Transverse colon (tissue), 4 donors: ENCODE measurements around the gene SLC17A9. TPM values are rescaled to one million over a fixed set of nuclear protein-coding genes. Genes with fewer than 3 reads are reported as not detected.

Source experiments
- DNase-seq: peaks from one replicate; pipeline ENCODE4 v3.0.0-alpha.2; 2019
- H3K27ac ChIP-seq, 4 donors: fragments of 200-600 bp; sonication (generic); 2 replicates each; pipeline ENCODE4 v1.5.1; 2016 to 2018; ENCODE audit warnings: inconsistent platforms in 4 of 4
- H3K27me3 ChIP-seq: fragments of 200-600 bp; sonication (generic); 2 replicates; pipeline ENCODE4 v1.5.1; 2017; ENCODE audit warnings: inconsistent platforms
- H3K36me3 ChIP-seq, 4 donors: fragments of 200-600 bp; sonication (generic); 2 replicates each; pipeline ENCODE4 v1.5.1; 2017 to 2019; ENCODE audit warnings: inconsistent platforms in 4 of 4
- H3K4me1 ChIP-seq, 4 donors: fragments of 200-600 bp; sonication (generic); 2 replicates each; pipeline ENCODE4 v1.5.1; 2017 to 2020; ENCODE audit warnings: inconsistent platforms in 4 of 4
- H3K4me3 ChIP-seq, 4 donors: fragments of 200-600 bp; sonication (generic); 1 replicate in 1 of 4; 2 replicates in 3 of 4; pipeline versions ENCODE4 v1.5.1 to v1.6.1; 2017 to 2019; ENCODE audit warnings: inconsistent platforms in 4 of 4
- H3K9me3 ChIP-seq, 2 donors: fragments of 200-600 bp; sonication (generic); 2 replicates each; pipeline ENCODE4 v1.5.1; 2017 to 2019; ENCODE audit warnings: inconsistent platforms in 2 of 2
- EP300 ChIP-seq: sonication (generic); formaldehyde crosslinking; IDR thresholded peaks from one replicate; pipeline ENCODE4 v1.6.1; 2017; ENCODE audit warnings: antibody characterized with exemption, low read depth
- POLR2A ChIP-seq: fragments of 450-650 bp; IDR thresholded peaks from one replicate; pipeline ENCODE4 v1.6.1; 2016; ENCODE audit warnings: antibody characterized with exemption, mild to moderate bottlenecking, moderate library complexity
- POLR2AphosphoS5 ChIP-seq, 3 donors: sonication (generic); formaldehyde crosslinking; IDR thresholded peaks; one replicate each; pipeline ENCODE4 v1.6.1; 2016; ENCODE audit warnings: antibody characterized with exemption in 3 of 3
- WGBS, 2 donors: methylation state at CpG; one replicate each; pipeline ENCODE4 v1.1.5; 2018; ENCODE audit warnings: low coverage in 1 of 2; 5-methylcytosine and 5-hydroxymethylcytosine counted together
- in situ Hi-C, 4 donors: fragments of 200-750 bp; cut with MboI; loops; one replicate each; pipeline versions ENCODE4 v1.15.0 to v1.15.1; 2017; ENCODE audit warnings: low sequenced_read_pairs in 3 of 4, low pct_ligation_motif_present in 1 of 4, low pct_unique_long_range_greater_than_20kb in 1 of 4
- intact Hi-C: fragments of 100-400 bp; cut with DNase I; formaldehyde crosslinking; loops from one replicate; pipeline ENCODE4 v1.15.1; 2023; ENCODE audit warnings: low total_unique reads
- total RNA-seq, 4 donors: library from RNA; depleted of rRNA; stranded (reverse); fragments of >200 nt; gene quantifications; one replicate each; pipeline ENCODE4 v1.1.0, GENCODE V29; 2016
- TF ChIP-seq, protein P1 (sequence below), 5 experiments: fragments of 200-600 bp in 3 of 5; fragments of 450-650 bp in 2 of 5; sonication (generic) in 3 of 5; IDR thresholded peaks; 1 replicate in 2 of 5; 2 replicates in 3 of 5; pipeline ENCODE4 v1.5.1; 2016 to 2017; ENCODE audit warnings: antibody characterized with exemption in 5 of 5, inconsistent platforms in 3 of 5, mild to moderate bottlenecking in 2 of 5, moderate library complexity in 1 of 5

Gene SLC17A9
- total RNA-seq, 4 donors from 2014 or later: 2.8 to 32.9 (median 4.6) TPM

DNA sequence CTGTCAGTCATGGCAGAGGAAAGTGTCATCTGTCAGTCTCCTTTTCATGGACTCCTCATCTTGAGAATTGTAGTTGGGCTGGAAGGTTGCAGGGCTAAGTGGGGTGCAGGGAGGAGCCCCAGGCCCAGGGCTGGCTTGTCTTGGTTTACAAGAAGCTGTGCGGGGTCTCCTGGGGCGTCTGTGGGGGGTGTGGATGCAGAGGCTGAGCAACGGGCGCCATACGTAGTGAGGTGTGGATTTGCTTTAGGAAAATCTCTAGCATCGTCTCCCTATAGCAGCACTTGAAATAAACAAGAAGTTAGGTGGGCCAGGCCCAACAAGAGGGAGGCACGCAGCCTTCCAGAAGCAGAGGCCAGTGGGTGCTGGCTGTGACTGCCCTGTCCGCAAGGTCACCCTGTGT, 1.8 kb upstream of the SLC17A9 start:
- no peak overlapping the region for H3K27ac ChIP-seq
- H3K4me1 ChIP-seq: peaks cover 22 to 41% (median 38%) of the 10 kb centered on the region in 4 donors
- no peak overlapping the region for H3K4me3 ChIP-seq
- in situ Hi-C loops (no loop called here), intact Hi-C loops (no loop called here)
- peaks cover 0 to 10% (median 5%) of the 10 kb centered on the region in 4 donors for H3K36me3 ChIP-seq
- no peak for TF ChIP-seq POLR2A
- TF ChIP-seq, protein P1, sequence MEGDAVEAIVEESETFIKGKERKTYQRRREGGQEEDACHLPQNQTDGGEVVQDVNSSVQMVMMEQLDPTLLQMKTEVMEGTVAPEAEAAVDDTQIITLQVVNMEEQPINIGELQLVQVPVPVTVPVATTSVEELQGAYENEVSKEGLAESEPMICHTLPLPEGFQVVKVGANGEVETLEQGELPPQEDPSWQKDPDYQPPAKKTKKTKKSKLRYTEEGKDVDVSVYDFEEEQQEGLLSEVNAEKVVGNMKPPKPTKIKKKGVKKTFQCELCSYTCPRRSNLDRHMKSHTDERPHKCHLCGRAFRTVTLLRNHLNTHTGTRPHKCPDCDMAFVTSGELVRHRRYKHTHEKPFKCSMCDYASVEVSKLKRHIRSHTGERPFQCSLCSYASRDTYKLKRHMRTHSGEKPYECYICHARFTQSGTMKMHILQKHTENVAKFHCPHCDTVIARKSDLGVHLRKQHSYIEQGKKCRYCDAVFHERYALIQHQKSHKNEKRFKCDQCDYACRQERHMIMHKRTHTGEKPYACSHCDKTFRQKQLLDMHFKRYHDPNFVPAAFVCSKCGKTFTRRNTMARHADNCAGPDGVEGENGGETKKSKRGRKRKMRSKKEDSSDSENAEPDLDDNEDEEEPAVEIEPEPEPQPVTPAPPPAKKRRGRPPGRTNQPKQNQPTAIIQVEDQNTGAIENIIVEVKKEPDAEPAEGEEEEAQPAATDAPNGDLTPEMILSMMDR (IDR thresholded peaks at IDR 0.05): no peak
- no peak for TF ChIP-seq EP300
- no peak for TF ChIP-seq POLR2AphosphoS5 (IDR thresholded peaks at IDR 0.05)
- no peaks in the 10 kb centered on the region for H3K9me3 ChIP-seq
- no peak for DNase-seq
- WGBS, 2 donors: 92% methylated on average over 8 of the region's 8 CpGs; no CpG with 5 or more reads in 1 of the 2 donors
- no peaks in the 10 kb centered on the region for H3K27me3 ChIP-seq

- no peak for DNase-seq
- H3K27ac ChIP-seq: peak overlapping the region in 1 of 4 donors; percentile 89
- no peak overlapping the region for H3K4me3 ChIP-seq
- TF ChIP-seq, protein P1 (IDR thresholded peaks at IDR 0.05): no peak
- TF ChIP-seq POLR2A (no peak), EP300 (no peak), POLR2AphosphoS5 (IDR thresholded peaks at IDR 0.05) (no peak)
- peaks cover 22 to 45% (median 42%) of the 10 kb centered on the region in 4 donors for H3K4me1 ChIP-seq
- in situ Hi-C loops (no loop called here), intact Hi-C loops (no loop called here)
- WGBS, 2 donors: 89 to 91% methylated on average over 6 to 11 of the region's 11 CpGs
- H3K27me3 ChIP-seq: no peaks in the 10 kb centered on the region
- H3K36me3 ChIP-seq: peaks cover 0 to 8% (median 2%) of the 10 kb centered on the region in 4 donors
- H3K9me3 ChIP-seq: no peaks in the 10 kb centered on the region
Measured at GRCh38 chr20:62951143-62951895, 1.2 kb upstream of the SLC17A9 start.

DNA sequence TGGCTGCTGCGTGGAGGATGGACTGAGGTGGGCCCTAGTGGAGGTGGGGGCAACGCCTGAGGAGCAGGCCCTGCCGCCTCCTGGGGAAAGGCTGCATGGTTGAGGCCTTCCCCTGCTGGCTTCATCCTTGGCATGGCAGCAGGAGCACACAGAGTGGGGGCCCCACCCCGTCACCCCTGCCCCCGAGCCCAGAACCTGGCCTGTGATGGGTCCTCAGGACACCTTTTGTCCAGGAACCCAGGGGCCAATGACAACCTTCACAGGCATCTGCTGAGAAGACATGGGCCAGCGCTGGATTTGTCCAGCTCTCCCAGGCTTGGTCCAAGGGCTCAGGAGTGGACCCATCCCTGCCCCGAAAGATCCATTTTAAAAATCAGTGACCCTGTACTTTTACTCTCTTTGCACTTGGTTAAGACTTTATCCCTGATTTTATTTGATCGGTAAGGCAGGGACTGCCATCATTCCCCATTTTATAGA, 575 bp upstream of the SLC17A9 start:
- no peak for DNase-seq
- Histone ChIP-seq H3K27ac (peak overlapping the region; percentile 87 to 92 (median 90)), H3K9me3 (no peaks in the 10 kb centered on the region), H3K4me3 (peak overlapping the region in 3 of 4 donors; percentile 22 to 40 (median 28)), H3K27me3 (no peaks in the 10 kb centered on the region), H3K36me3 (peaks cover 0 to 4% (median 0%) of the 10 kb centered on the region in 4 donors), H3K4me1 (peaks cover 22 to 45% (median 42%) of the 10 kb centered on the region in 4 donors)
- 88 to 100% methylated on average over 1 to 6 of the region's 8 CpGs for WGBS, 2 donors
- in situ Hi-C loops (no loop called here), intact Hi-C loops (no loop called here)
- TF ChIP-seq EP300: no peak
- no peak for TF ChIP-seq POLR2A
- TF ChIP-seq, protein P1 (IDR thresholded peaks at IDR 0.05): no peak
- TF ChIP-seq POLR2AphosphoS5 (IDR thresholded peaks at IDR 0.05): no peak

GRCh38 chr20:62952968-62953838, 694 bp downstream of the SLC17A9 start:
- intact Hi-C loops (no loop called here), in situ Hi-C loops (no loop called here)
- Histone ChIP-seq H3K4me3 (peak overlapping the region in 3 of 4 donors; percentile 22 to 40 (median 28)), H3K9me3 (no peaks in the 10 kb centered on the region), H3K27me3 (no peaks in the 10 kb centered on the region), H3K27ac (peak overlapping the region; percentile 87 to 92 (median 90)), H3K36me3 (no peaks in the 10 kb centered on the region), H3K4me1 (peaks cover 22 to 45% (median 42%) of the 10 kb centered on the region in 4 donors)
- TF ChIP-seq EP300 (no peak), POLR2AphosphoS5 (IDR thresholded peaks at IDR 0.05) (no peak), POLR2A (no peak)
- TF ChIP-seq, protein P1 (IDR thresholded peaks at IDR 0.05): no peak
- WGBS, 2 donors: 73% methylated on average over 18 of the region's 19 CpGs; no CpG with 5 or more reads in 1 of the 2 donors
- no peak for DNase-seq
